Fibroblast of villous mesenchyme (primary cell): ENCODE results near the gene ACTN4. TPM values are rescaled to one million over a fixed set of nuclear protein-coding genes. Genes with fewer than 3 reads are reported as not detected.

Experiments used
- DNase-seq: peaks from one replicate; pipeline ENCODE4 v3.0.0-alpha.2; 2010; ENCODE audit warnings: low read depth
- H3K4me3 ChIP-seq: 2 replicates; pipeline ENCODE4 v1.5.1; 2011; ENCODE audit warnings: low read depth, mild to moderate bottlenecking, low read length
- total RNA-seq: library from RNA; depleted of rRNA; stranded (reverse); fragments of >200 nt; gene quantifications from 2 replicates; pipeline ENCODE4 v1.2.3, GENCODE V29; 2012
- TF ChIP-seq, protein P1 (sequence below): IDR thresholded peaks from 2 replicates; pipeline ENCODE4 v1.5.1; 2012; ENCODE audit warnings: low read depth, mild to moderate bottlenecking, low read length; ENCODE audit not compliant: insufficient read depth

ACTN4 gene
- total RNA-seq, 1 donor, result 456 TPM

GRCh38 chr19:38739440-38740256, 92.2 kb downstream of the ACTN4 start:
- H3K4me3 ChIP-seq, result no peak overlapping the region
- DNase-seq, result no peak
- TF ChIP-seq, protein P1, sequence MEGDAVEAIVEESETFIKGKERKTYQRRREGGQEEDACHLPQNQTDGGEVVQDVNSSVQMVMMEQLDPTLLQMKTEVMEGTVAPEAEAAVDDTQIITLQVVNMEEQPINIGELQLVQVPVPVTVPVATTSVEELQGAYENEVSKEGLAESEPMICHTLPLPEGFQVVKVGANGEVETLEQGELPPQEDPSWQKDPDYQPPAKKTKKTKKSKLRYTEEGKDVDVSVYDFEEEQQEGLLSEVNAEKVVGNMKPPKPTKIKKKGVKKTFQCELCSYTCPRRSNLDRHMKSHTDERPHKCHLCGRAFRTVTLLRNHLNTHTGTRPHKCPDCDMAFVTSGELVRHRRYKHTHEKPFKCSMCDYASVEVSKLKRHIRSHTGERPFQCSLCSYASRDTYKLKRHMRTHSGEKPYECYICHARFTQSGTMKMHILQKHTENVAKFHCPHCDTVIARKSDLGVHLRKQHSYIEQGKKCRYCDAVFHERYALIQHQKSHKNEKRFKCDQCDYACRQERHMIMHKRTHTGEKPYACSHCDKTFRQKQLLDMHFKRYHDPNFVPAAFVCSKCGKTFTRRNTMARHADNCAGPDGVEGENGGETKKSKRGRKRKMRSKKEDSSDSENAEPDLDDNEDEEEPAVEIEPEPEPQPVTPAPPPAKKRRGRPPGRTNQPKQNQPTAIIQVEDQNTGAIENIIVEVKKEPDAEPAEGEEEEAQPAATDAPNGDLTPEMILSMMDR, result no peak

GRCh38 chr19:38740257-38740592, 92.8 kb downstream of the ACTN4 start:
- no peak for DNase-seq
- H3K4me3 ChIP-seq, result no peak overlapping the region
- TF ChIP-seq, protein P1, result no peak

- no peak overlapping the region for H3K4me3 ChIP-seq
- TF ChIP-seq, protein P1, result no peak
- no peak for DNase-seq
Measured at GRCh38 chr19:38740932-38741331, 93.5 kb downstream of the ACTN4 start.

- TF ChIP-seq, protein P1, result no peak
- DNase-seq, result no peak
- no peak overlapping the region for H3K4me3 ChIP-seq
Measured at GRCh38 chr19:38741670-38742069, 94.2 kb downstream of the ACTN4 start.

DNA sequence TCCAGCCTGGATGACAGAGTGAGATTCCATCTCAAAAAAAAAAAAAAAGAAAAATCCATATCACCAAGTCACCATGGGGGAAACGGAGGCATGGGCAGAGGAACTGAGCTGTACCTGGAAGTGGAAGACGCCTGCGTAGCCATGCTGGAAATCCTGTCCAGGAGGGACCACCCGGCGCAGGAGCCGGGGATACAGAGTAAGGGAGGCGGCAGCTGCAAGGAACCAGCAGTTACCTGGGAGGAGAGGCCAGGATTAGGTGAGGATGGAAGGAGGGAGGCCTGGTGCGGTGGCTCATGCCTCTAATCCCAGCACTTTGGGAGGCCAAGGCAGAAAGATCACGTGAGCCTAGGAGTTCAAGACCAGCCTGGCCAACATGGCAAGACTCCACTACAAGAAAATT, 94.8 kb downstream of the ACTN4 start:
- DNase-seq, result no peak
- H3K4me3 ChIP-seq, result no peak overlapping the region
- TF ChIP-seq, protein P1, result no peak

DNA sequence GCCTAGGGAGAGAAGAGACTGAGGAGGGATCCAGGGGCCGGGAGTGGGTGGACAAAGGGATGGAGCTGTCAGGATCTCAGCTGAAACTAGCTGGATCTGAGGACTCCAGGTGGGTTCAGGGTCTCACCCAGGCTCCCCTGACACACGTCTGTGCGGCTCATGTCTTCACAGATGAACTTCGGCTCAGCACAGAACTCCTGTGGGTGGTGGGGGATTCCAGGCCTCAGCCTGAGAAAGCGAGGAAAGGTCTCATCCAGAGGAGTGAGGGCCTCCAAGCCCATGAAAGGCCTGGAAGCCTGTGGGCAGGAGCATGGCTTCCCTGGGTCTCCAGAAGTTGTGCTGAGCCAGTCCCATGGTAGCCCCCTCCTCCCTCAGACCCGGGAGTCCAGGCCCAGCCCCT, 95.5 kb downstream of the ACTN4 start:
- DNase-seq, result no peak
- TF ChIP-seq, protein P1, result no peak
- H3K4me3 ChIP-seq, result no peak overlapping the region
